ENCODE measurements around the gene MTCL1. TPM values are rescaled to one million over a fixed set of nuclear protein-coding genes. Genes with fewer than 3 reads are reported as not detected.

The MTCL1 gene
- total and polyA plus RNA-seq, 9 of the 15 experiments (the other 6 are each of a cell fraction or from before 2014, with no cell fraction given): 0.21 to 7.4 (median 3.7) TPM

- no peak for TF ChIP-seq PRDM10 (IDR thresholded peaks at IDR 0.05; ENCODE audit: partially characterized antibody)
- TF ChIP-seq ZSCAN32 (CRISPR knock-in tag; IDR thresholded peaks at IDR 0.05): no peak
- TF ChIP-seq ZNF12 (CRISPR knock-in tag; IDR thresholded peaks at IDR 0.05): no peak
- no peak for TF ChIP-seq CBX1 (IDR thresholded peaks at IDR 0.05; ENCODE audit: low read depth)
These were observed 72.5 kb downstream of the MTCL1 start (continued) for GRCh38 chr18:8777846-8778245.

GRCh38 chr18:8778386-8778785 lies 73.0 kb downstream of the MTCL1 start:
- ChIA-PET POLR2A (interaction anchor here (0.9 to 4.1 kb wide), 3 partner anchors 9 to 17 kb away, joined by 3 to 20 read pairs (median 15); no protein-coding TSS in a partner anchor), CTCF (ENCODE audit: low intra/inter-chr PET ratio) (no interaction called here)
- no peak overlapping the region for H3K9ac ChIP-seq (ENCODE audit: insufficient read depth in 1 of 2, low read depth in 2 of 2, low read length in 2 of 2)
- H3K27ac ChIP-seq (ENCODE audit: extremely low read depth, low read depth, low read length): no peak overlapping the region
- WGBS (ENCODE audit: insufficient coverage, low coverage, missing lambda C conversion rate): 13% methylated on average over 3 of the region's 3 CpGs
- no peak overlapping the region for H3K4me2 ChIP-seq (ENCODE audit: insufficient read depth, low read length)
- no peaks in the 10 kb centered on the region for H4K20me1 ChIP-seq (replicated peaks; ENCODE audit: control insufficient read depth, insufficient read depth, low read length)
- intact Hi-C loops (cut with micrococcal nuclease): no loop called here
- in situ Hi-C loops (cut with MboI): no loop called here
- H3K4me1 ChIP-seq (replicated peaks in 1 of 2; ENCODE audit: control insufficient read depth in 2 of 2, insufficient read depth in 2 of 2, low read length in 2 of 2): peaks cover 4 to 6% of the 10 kb centered on the region in 2 experiments; a peak in 2 of 5 replicates
- H3K27me3 ChIP-seq (ENCODE audit: control insufficient read depth in 2 of 2, insufficient read depth in 2 of 2, low read length in 2 of 2): peaks cover 3 to 16% of the 10 kb centered on the region in 2 experiments; a peak in 1 of 5 replicates
- no peak overlapping the region for H2AFZ ChIP-seq (ENCODE audit: low read depth, low read length)
- no peaks in the 10 kb centered on the region for H3K9me3 ChIP-seq (replicated peaks; ENCODE audit: control insufficient read depth, insufficient read depth, low read depth, low read length)
- H3K4me3 ChIP-seq: no peak overlapping the region
- ATAC-seq (no peak), DNase-seq (ENCODE audit: extremely low read depth in 1 of 4, low spot score in 3 of 4) (no peak), FAIRE-seq (no peak)
- no peaks in the 10 kb centered on the region for H3K36me3 ChIP-seq (ENCODE audit: control insufficient read depth, insufficient read depth, low read length)
- H3K9me1 ChIP-seq (ENCODE audit: control insufficient read depth, insufficient read depth, low read length): peaks cover 4% of the 10 kb centered on the region
- no TSS peak for BruUV-seq (replicated peaks)
- no peaks in the 10 kb centered on the region for H3K79me2 ChIP-seq (ENCODE audit: control insufficient read depth, insufficient read depth, low read length)
- no peak for TF ChIP-seq MAFK (IDR thresholded peaks at IDR 0.05; ENCODE audit: low read length)
- no peak for TF ChIP-seq NR2C1 (IDR thresholded peaks at IDR 0.05)
- no peak for TF ChIP-seq NR2C1 (tag; IDR thresholded peaks at IDR 0.05)
- TF ChIP-seq CHCHD3 (CRISPR knock-in tag; IDR thresholded peaks at IDR 0.05): no peak
- no peak for TF ChIP-seq FOXA1 (IDR thresholded peaks at IDR 0.05; ENCODE audit: borderline replicate concordance)
- TF ChIP-seq E4F1 (CRISPR knock-in tag; IDR thresholded peaks at IDR 0.05; ENCODE audit: borderline replicate concordance): no peak
- TF ChIP-seq POLR2B (IDR thresholded peaks at IDR 0.05; ENCODE audit: low read depth, partially characterized antibody): no peak
- TF ChIP-seq ZNF184 (CRISPR knock-in tag; IDR thresholded peaks at IDR 0.05): no peak
- no peak for TF ChIP-seq PHF21A (IDR thresholded peaks at IDR 0.05; ENCODE audit: borderline replicate concordance, low read depth)
- TF ChIP-seq FOS (IDR thresholded peaks at IDR 0.05; ENCODE audit: extremely low read depth, insufficient read length): no peak
- no peak for TF ChIP-seq MEF2D (tag; conservative IDR thresholded peaks at IDR 0.05; ENCODE audit: low read depth)
- no peak for TF ChIP-seq BCL6 (CRISPR knock-in tag; IDR thresholded peaks at IDR 0.05)
- TF ChIP-seq RBM25 (IDR thresholded peaks at IDR 0.05; ENCODE audit: low read depth, low read length, severe bottlenecking): no peak

Measured in K562 (cell line).